Heart right ventricle (tissue), 16 donors: ENCODE results near the gene UGT8. TPM values are rescaled to one million over a fixed set of nuclear protein-coding genes. Genes with fewer than 3 reads are reported as not detected.

Experiments
- ATAC-seq, 8 donors: fragments of 200-7000 bp; cut with Tn5 transposase; one replicate each; pipeline ENCODE4 v1.9.1; 2020; ENCODE audit warnings: mild to moderate bottlenecking in 8 of 8, moderate library complexity in 8 of 8, moderate number of reproducible peaks in 1 of 8
- DNase-seq, 2 donors: peaks; one replicate each; pipeline ENCODE4 v3.0.0-alpha.2; 2020
- H3K27ac ChIP-seq, 10 donors: fragments of 200-600 bp; sonication (generic) in 2 of 10; one replicate each; pipeline versions ENCODE4 v1.5.0 to v1.8.0; 2020 to 2022; ENCODE audit warnings: mild to moderate bottlenecking in 3 of 10
- H3K27me3 ChIP-seq, 7 donors: fragments of 200-600 bp; one replicate each; pipeline ENCODE4 v1.8.0; 2021 to 2022; ENCODE audit warnings: mild to moderate bottlenecking in 2 of 7
- H3K36me3 ChIP-seq, 9 donors: fragments of 200-600 bp; sonication (generic) in 1 of 9; one replicate each; pipeline versions ENCODE4 v1.5.0 to v1.8.0; 2020 to 2022; ENCODE audit warnings: mild to moderate bottlenecking in 2 of 9
- H3K4me1 ChIP-seq, 9 donors: fragments of 200-600 bp; sonication (generic) in 1 of 9; one replicate each; pipeline versions ENCODE4 v1.5.0 to v1.8.0; 2020 to 2022; ENCODE audit warnings: mild to moderate bottlenecking in 4 of 9
- H3K4me3 ChIP-seq, 10 donors: fragments of 200-600 bp; sonication (generic) in 2 of 10; one replicate each; pipeline versions ENCODE4 v1.5.0 to v1.8.0; 2020 to 2022; ENCODE audit warnings: mild to moderate bottlenecking in 7 of 10, moderate library complexity in 2 of 10
- H3K9me3 ChIP-seq, 11 donors: fragments of 200-600 bp in 10 of 11; sonication (generic) in 2 of 11; one replicate each; pipeline versions ENCODE4 v1.5.0 to v1.8.0; 2013 to 2022; ENCODE audit warnings: mild to moderate bottlenecking in 2 of 11, control low read depth in 1 of 11, moderate library complexity in 1 of 11
- WGBS, 2 donors: extraction: QIAGEN DNeasy Blood & Tissue Kit; methylation state at CpG; one replicate each; pipeline ENCODE4 v1.1.7; 2013; ENCODE audit warnings: inconsistent platforms in 1 of 2; 5-methylcytosine and 5-hydroxymethylcytosine counted together
- intact Hi-C, 10 donors: fragments of 100-400 bp; cut with DNase I; formaldehyde crosslinking; loops; one replicate each; pipeline versions ENCODE4 v1.11.1 to v1.14.2; 2022
- polyA plus RNA-seq, 2 donors: library from polyadenylated mRNA; stranded (reverse); fragments of 200-250 nt; gene quantifications; one replicate each; pipeline ENCODE4 v1.2.3, GENCODE V29; 2013
- total RNA-seq, 10 donors: library from RNA; stranded (reverse); fragmentation: NEBNext Ultra II Directional in 3 of 10; extraction: Animal tissue kit (Norgen Biotek cat#: 25700) in 3 of 10; gene quantifications; one replicate each; pipeline versions ENCODE4 v1.2.1 to v1.2.4, GENCODE V29; 2021 to 2023
- TF ChIP-seq, protein P1 (sequence below), 9 donors: fragments of 200-600 bp; sonication (generic) in 2 of 9; IDR thresholded peaks; one replicate each; pipeline versions ENCODE4 v1.5.0 to v1.8.0; 2021 to 2022; ENCODE audit warnings: antibody characterized with exemption in 9 of 9, mild to moderate bottlenecking in 5 of 9, moderate library complexity in 1 of 9
- donor health status: Arrhythmogenic right ventricular cardiomyopathy.
- donor health status: ischemic (EF 13 %, LVEDD 7.1; RV severe dilation, severe dysfunction).
- donor health status: healthy with polysubstance abuse.
- donor health status: DM: no; HTN: yes; CAD: no.
- donor health status: DM: no; HTN: no; CAD: no.
- donor health status: ischemic (EF 25% LVEDD 6.9; RV normal size, moderate dysfunction).
- donor health status: ischemic (EF 25% LVEDD 5.7; RV mildly dilated, moderate dysfunction).
- donor health status: healthy.
- donor health status: DM: yes; HTN: yes; CAD: no.
- donor health status: Ischemic cardiomyopathy.
- donor health status: ischemic (EF 35%, LVEDD 5.7; RV mildly dilated, moderate dysfunction).
- donor health status: nonischemic (EF 11% LVEDD 7.7; RV severe dilation, severe dysfunction).
- donor health status: DM: yes; HTN: yes; CAD: no.
- donor health status: PGD.
- donor health status: ischemic (EF 29% LVEDD 5.4; RV normal size, mild dysfunction).
- donor health status: nonischemic (EF 23%, LVEDD 6.1; RV moderate dilation, normal function).

UGT8 gene
- total and polyA plus RNA-seq, 12 donors = 0.04 to 0.13 (median 0.09) TPM; not detected in 9

DNA sequence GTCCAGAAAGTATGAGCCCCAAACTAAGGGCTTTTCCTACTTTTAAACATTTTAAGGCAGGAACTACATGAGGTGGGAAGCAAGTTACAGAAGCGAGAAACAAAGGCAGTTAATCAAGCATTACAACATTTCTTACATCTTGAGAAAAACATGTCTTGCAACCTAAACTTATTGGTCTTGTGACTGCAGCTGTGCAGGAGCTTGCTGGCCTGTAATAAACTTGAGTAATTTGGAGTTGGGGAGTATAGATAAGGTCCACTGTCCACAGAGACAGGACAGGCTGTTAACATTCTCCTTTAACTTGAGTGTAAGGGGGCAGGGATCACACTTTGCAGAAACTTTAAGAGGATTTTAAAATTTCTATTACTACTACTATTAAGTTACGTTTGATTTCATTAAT is 2.7 kb upstream of the UGT8 start:
- ATAC-seq = no peak
- Histone ChIP-seq H3K27ac (no peak overlapping the region), H3K9me3 (no peaks in the 10 kb centered on the region)

DNA sequence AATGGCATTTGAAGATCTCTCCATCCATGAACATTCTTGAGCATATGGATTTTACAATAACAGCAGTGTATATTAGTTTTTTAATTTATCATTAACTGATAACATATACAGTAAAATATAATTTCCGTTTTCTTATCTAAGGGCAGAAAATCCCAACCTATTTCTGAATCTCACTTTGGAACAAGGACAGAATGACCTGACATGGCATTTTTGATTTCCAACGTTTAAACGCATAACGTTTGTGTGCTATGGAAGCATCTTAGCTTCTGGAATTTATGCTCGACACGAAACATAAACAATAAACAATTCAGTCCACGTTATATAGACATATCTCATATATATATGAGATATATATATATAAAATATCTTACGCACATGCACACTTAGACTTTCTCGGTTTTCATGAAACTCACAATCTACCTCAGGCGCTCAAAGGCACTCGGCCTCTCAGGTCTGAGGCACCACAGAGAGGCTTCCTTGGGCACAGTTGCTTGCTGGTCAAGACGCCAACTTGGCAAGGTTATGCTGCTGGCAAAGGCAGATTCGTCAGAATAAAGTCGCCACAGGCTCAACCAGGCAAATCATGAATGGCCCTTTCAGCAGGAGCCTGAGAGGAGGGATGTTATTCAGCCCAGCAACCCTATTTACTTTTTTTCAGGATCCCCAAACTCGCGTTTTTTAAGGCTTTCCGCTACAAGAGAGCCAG is 1.0 kb upstream of the UGT8 start:
- intact Hi-C loops = no loop called here
- H3K27ac ChIP-seq = no peak overlapping the region
- DNase-seq = no peak
- H3K27me3 ChIP-seq = peaks cover 0 to 58% (median 52%) of the 10 kb centered on the region in 7 donors
- H3K4me3 ChIP-seq = peak overlapping the region in 3 of 10 donors; percentile 27 to 54 (median 49)
- TF ChIP-seq, protein P1, sequence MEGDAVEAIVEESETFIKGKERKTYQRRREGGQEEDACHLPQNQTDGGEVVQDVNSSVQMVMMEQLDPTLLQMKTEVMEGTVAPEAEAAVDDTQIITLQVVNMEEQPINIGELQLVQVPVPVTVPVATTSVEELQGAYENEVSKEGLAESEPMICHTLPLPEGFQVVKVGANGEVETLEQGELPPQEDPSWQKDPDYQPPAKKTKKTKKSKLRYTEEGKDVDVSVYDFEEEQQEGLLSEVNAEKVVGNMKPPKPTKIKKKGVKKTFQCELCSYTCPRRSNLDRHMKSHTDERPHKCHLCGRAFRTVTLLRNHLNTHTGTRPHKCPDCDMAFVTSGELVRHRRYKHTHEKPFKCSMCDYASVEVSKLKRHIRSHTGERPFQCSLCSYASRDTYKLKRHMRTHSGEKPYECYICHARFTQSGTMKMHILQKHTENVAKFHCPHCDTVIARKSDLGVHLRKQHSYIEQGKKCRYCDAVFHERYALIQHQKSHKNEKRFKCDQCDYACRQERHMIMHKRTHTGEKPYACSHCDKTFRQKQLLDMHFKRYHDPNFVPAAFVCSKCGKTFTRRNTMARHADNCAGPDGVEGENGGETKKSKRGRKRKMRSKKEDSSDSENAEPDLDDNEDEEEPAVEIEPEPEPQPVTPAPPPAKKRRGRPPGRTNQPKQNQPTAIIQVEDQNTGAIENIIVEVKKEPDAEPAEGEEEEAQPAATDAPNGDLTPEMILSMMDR (IDR thresholded peaks at IDR 0.05) = no peak
- no peaks in the 10 kb centered on the region for H3K36me3 ChIP-seq
- no peaks in the 10 kb centered on the region for H3K9me3 ChIP-seq
- no peak for ATAC-seq
- WGBS, 2 donors = 52 to 53% methylated on average over 17 of the region's 17 CpGs
- H3K4me1 ChIP-seq = peaks cover 0 to 18% (median 12%) of the 10 kb centered on the region in 9 donors

More for the DNA sequence above, 2.7 kb upstream of the UGT8 start:
- H3K4me3 ChIP-seq = no peak overlapping the region
- peaks cover 0 to 18% (median 12%) of the 10 kb centered on the region in 9 donors for H3K4me1 ChIP-seq
- 78 to 81% methylated on average over 2 of the region's 2 CpGs for WGBS, 2 donors
- intact Hi-C loops = no loop called here
- TF ChIP-seq, protein P1 (IDR thresholded peaks at IDR 0.05) = no peak
- DNase-seq = no peak
- H3K27me3 ChIP-seq = peaks cover 0 to 58% (median 50%) of the 10 kb centered on the region in 7 donors
- H3K36me3 ChIP-seq = no peaks in the 10 kb centered on the region

DNA sequence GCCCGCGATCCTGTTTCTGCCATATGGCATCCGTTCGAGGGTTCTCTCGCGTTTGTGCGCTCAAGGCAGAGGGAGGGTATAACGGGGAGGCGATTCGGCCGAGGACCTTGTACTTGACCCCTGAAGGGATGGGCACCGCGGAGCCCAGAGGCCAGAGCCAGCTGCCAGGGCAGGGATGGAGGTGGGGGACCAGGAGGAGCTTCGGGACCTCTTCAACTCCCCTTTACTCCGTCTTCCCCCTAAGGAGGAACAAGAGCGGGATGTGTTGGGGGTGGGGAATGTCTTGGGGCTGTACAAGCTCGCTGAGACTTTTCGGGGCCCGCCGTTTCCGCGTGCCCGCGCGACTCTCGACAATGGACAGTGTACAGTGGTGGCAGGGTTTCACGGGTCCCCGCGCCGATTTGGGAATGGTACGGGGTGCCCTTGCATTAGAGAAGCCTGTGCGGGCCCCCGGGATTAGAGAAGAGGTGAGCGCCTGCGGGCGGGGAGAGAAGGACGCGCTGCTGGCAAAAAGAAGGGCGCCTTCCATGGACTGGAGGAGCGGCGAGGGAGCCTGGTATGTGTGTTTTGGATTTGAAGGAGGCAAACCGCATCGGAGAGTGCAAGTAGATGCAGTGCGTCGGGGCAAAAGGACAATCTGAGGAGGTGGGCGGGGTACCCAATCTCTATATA is 760 bp downstream of the UGT8 start:
- Histone ChIP-seq H3K27me3 (peaks cover 0 to 58% (median 48%) of the 10 kb centered on the region in 7 donors), H3K4me1 (peaks cover 0 to 18% (median 12%) of the 10 kb centered on the region in 9 donors), H3K4me3 (peak overlapping the region; percentile 14 to 54 (median 47)), H3K27ac (no peak overlapping the region), H3K36me3 (no peaks in the 10 kb centered on the region), H3K9me3 (no peaks in the 10 kb centered on the region)
- ATAC-seq = peak in 5 of 8 donors; percentile 11 to 34 (median 30)
- WGBS, 2 donors = 1% methylated on average over 46 of the region's 46 CpGs
- TF ChIP-seq, protein P1 (IDR thresholded peaks at IDR 0.05) = no peak
- DNase-seq = no peak
- intact Hi-C loops = no loop called here

GRCh38 chr4:114599903-114600552 is 1.4 kb downstream of the UGT8 start:
- H3K36me3 ChIP-seq = no peaks in the 10 kb centered on the region
- TF ChIP-seq, protein P1 (IDR thresholded peaks at IDR 0.05) = no peak
- 16 to 22% methylated on average over 15 of the region's 15 CpGs for WGBS, 2 donors
- DNase-seq (no peak), ATAC-seq (no peak)
- peaks cover 0 to 56% (median 45%) of the 10 kb centered on the region in 7 donors for H3K27me3 ChIP-seq
- no peaks in the 10 kb centered on the region for H3K9me3 ChIP-seq
- H3K27ac ChIP-seq = no peak overlapping the region
- H3K4me3 ChIP-seq = peak overlapping the region in 5 of 10 donors; percentile 36 to 54 (median 49)
- H3K4me1 ChIP-seq = peaks cover 0 to 18% (median 12%) of the 10 kb centered on the region in 9 donors
- intact Hi-C loops = no loop called here
